PC-9 (cell line): Measurements from ENCODE around the gene LRMDA. TPM values are rescaled to one million over a fixed set of nuclear protein-coding genes. Genes with fewer than 3 reads are reported as not detected.

Experiments used
- BruUV-seq: library from RNA; stranded (reverse); fragments of 400-500 nt; replicated peaks from 2 replicates; lab custom pipeline; 2021; lab: Mats Ljungman, UMichigan
- CTCF ChIA-PET: fragments of 300-600 bp; sonication (Branson Sonifier 250); formaldehyde crosslinking; loops from one replicate; lab custom pipeline; 2022; ENCODE audit warnings: antibody characterized with exemption; lab: Charles Lee
- POLR2A ChIA-PET: fragments of 300-600 bp; sonication (Branson Sonifier 250); formaldehyde crosslinking; loops from one replicate; lab custom pipeline; 2022; ENCODE audit warnings: antibody characterized with exemption; ENCODE audit not compliant: unreplicated experiment; lab: Charles Lee
- DNase-seq, 2 experiments: peaks; one replicate each; pipeline versions ENCODE4 v3.0.0 to v3.0.0-alpha.2; 2015 to 2022; ENCODE audit warnings: mixed read lengths in 1 of 2
- H2AFZ ChIP-seq: fragments of 200-600 bp; sonication (generic); 2 replicates; pipeline ENCODE4 v1.8.1; 2017; ENCODE audit warnings: antibody characterized with exemption
- H3F3A ChIP-seq: fragments of 200-600 bp; sonication (generic); 2 replicates; pipeline ENCODE4 v1.8.1; 2017; ENCODE audit warnings: antibody characterized with exemption, mild to moderate bottlenecking, low read depth; ENCODE audit not compliant: insufficient read depth
- H3K27ac ChIP-seq: fragments of 200-600 bp; sonication (generic); 2 replicates; pipeline ENCODE4 v1.6.1; 2016; ENCODE audit warnings: mixed run types
- H3K27me3 ChIP-seq: fragments of 200-600 bp; sonication (generic); 2 replicates; pipeline ENCODE4 v1.6.1; 2016; ENCODE audit warnings: low read depth, mixed run types; ENCODE audit not compliant: insufficient read depth
- H3K36me3 ChIP-seq: fragments of 200-600 bp; sonication (generic); 2 replicates; pipeline ENCODE4 v1.6.1; 2016; ENCODE audit warnings: low read depth, mixed run types
- H3K4me1 ChIP-seq: fragments of 200-600 bp; sonication (generic); replicated peaks from 2 replicates; pipeline ENCODE4 v1.6.1; 2016; ENCODE audit warnings: mixed run types; ENCODE audit not compliant: insufficient read depth
- H3K4me2 ChIP-seq: fragments of 200-600 bp; sonication (generic); 2 replicates; pipeline ENCODE4 v1.6.1; 2017; ENCODE audit warnings: mixed run types
- H3K4me3 ChIP-seq: fragments of 200-600 bp; sonication (generic); 2 replicates; pipeline ENCODE4 v1.6.1; 2016; ENCODE audit warnings: mixed run types
- H3K79me2 ChIP-seq: fragments of 200-600 bp; sonication (generic); 2 replicates; pipeline ENCODE4 v1.6.1; 2017; ENCODE audit warnings: low read depth, mixed run types
- H3K9me2 ChIP-seq: fragments of 200-600 bp; sonication (generic); 2 replicates; pipeline ENCODE4 v1.8.1; 2017; ENCODE audit warnings: mild to moderate bottlenecking; ENCODE audit not compliant: insufficient read depth
- H3K9me3 ChIP-seq: fragments of 200-600 bp; sonication (generic); 2 replicates; pipeline ENCODE4 v1.8.1; 2016; ENCODE audit warnings: low read depth; ENCODE audit not compliant: insufficient read depth
- H4K20me1 ChIP-seq: fragments of 200-600 bp; sonication (generic); 2 replicates; pipeline ENCODE4 v1.8.1; 2017; ENCODE audit not compliant: insufficient read depth
- EZH2 ChIP-seq: fragments of 200-600 bp; sonication (generic); IDR thresholded peaks from 2 replicates; pipeline ENCODE4 v1.8.0; 2017; ENCODE audit warnings: antibody characterized with exemption, low read depth
- intact Hi-C: fragments of 100-400 bp; cut with micrococcal nuclease; formaldehyde crosslinking; loops from one replicate; pipeline ENCODE4 v1.10.0; 2022; ENCODE audit not compliant: unreplicated experiment
- total RNA-seq: library from RNA; stranded (reverse); gene quantifications from 2 replicates; pipeline ENCODE4 v1.2.3, GENCODE V29; 2021
- TF ChIP-seq, protein P1 (sequence below): fragments of 200-600 bp; sonication (generic); conservative IDR thresholded peaks from 2 replicates; pipeline ENCODE4 v1.6.1; 2017; ENCODE audit warnings: mixed run types, antibody characterized with exemption, mild to moderate bottlenecking, moderate library complexity

The LRMDA gene
- total RNA-seq, 1 experiment from 2014 or later, result not detected

GRCh38 chr10:76514869-76515268, 1083.4 kb downstream of the LRMDA start:
- H4K20me1 ChIP-seq, result no peaks in the 10 kb centered on the region
- no peak overlapping the region for H3K4me3 ChIP-seq
- no peak overlapping the region for H3K4me2 ChIP-seq
- H3K27me3 ChIP-seq, result no peaks in the 10 kb centered on the region
- no peaks in the 10 kb centered on the region for H3K79me2 ChIP-seq
- ChIA-PET CTCF (no interaction called here), POLR2A (no interaction called here)
- BruUV-seq, result no TSS peak
- peaks cover 4% of the 10 kb centered on the region; the same call in 1 of the 2 replicates for H3K9me3 ChIP-seq
- no peaks in the 10 kb centered on the region for H3K36me3 ChIP-seq
- TF ChIP-seq EZH2, result no peak
- TF ChIP-seq, protein P1, sequence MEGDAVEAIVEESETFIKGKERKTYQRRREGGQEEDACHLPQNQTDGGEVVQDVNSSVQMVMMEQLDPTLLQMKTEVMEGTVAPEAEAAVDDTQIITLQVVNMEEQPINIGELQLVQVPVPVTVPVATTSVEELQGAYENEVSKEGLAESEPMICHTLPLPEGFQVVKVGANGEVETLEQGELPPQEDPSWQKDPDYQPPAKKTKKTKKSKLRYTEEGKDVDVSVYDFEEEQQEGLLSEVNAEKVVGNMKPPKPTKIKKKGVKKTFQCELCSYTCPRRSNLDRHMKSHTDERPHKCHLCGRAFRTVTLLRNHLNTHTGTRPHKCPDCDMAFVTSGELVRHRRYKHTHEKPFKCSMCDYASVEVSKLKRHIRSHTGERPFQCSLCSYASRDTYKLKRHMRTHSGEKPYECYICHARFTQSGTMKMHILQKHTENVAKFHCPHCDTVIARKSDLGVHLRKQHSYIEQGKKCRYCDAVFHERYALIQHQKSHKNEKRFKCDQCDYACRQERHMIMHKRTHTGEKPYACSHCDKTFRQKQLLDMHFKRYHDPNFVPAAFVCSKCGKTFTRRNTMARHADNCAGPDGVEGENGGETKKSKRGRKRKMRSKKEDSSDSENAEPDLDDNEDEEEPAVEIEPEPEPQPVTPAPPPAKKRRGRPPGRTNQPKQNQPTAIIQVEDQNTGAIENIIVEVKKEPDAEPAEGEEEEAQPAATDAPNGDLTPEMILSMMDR, result no peak
- no peak overlapping the region for H3K27ac ChIP-seq
- H3K4me1 ChIP-seq, result no peaks in the 10 kb centered on the region
- no peaks in the 10 kb centered on the region for H3F3A ChIP-seq
- intact Hi-C loops, result no loop called here
- H2AFZ ChIP-seq, result no peak overlapping the region
- H3K9me2 ChIP-seq, result no peaks in the 10 kb centered on the region
- no peak for DNase-seq

DNA sequence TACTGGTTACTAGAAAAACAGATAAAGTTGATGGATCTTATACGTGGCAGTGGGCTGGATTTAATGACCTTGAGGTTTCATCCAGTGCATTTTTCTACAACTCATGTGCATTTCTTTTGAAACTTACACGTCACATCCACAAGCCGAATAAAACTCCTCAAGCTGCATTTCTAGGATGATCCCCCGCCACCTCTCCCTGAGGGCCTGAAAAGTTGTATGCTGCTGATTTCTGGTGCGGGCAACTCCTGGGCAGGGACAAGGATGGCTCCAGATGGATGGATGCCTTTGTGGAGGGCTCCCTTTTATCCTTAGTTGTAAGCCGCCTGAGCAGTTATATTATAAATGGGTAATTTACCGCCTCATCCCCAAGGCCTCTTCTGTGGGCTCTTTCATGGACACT, 1091.1 kb downstream of the LRMDA start:
- CTCF ChIA-PET, result no interaction called here
- no peaks in the 10 kb centered on the region for H3K36me3 ChIP-seq
- POLR2A ChIA-PET, result no interaction called here
- H4K20me1 ChIP-seq, result no peaks in the 10 kb centered on the region
- H3K4me1 ChIP-seq, result no peaks in the 10 kb centered on the region
- no peaks in the 10 kb centered on the region for H3K9me2 ChIP-seq
- H3K27ac ChIP-seq, result no peak overlapping the region
- no peaks in the 10 kb centered on the region for H3F3A ChIP-seq
- no peak for TF ChIP-seq EZH2
- TF ChIP-seq, protein P1, result no peak
- H3K27me3 ChIP-seq, result no peaks in the 10 kb centered on the region
- H3K9me3 ChIP-seq, result no peaks in the 10 kb centered on the region
- no peak overlapping the region for H3K4me3 ChIP-seq
- intact Hi-C loops, result no loop called here
- no peaks in the 10 kb centered on the region for H3K79me2 ChIP-seq
- DNase-seq, result no peak
- no peak overlapping the region for H3K4me2 ChIP-seq
- BruUV-seq, result no TSS peak
- no peak overlapping the region for H2AFZ ChIP-seq

- H3K4me1 ChIP-seq, result no peaks in the 10 kb centered on the region
- H4K20me1 ChIP-seq, result no peaks in the 10 kb centered on the region
- no peaks in the 10 kb centered on the region for H3K9me3 ChIP-seq
- H3K27me3 ChIP-seq, result no peaks in the 10 kb centered on the region
- intact Hi-C loops, result no loop called here
- no peaks in the 10 kb centered on the region for H3F3A ChIP-seq
- BruUV-seq, result no TSS peak
- H3K36me3 ChIP-seq, result no peaks in the 10 kb centered on the region
- H3K27ac ChIP-seq, result no peak overlapping the region
- TF ChIP-seq, protein P1, result no peak
- TF ChIP-seq EZH2, result no peak
- POLR2A ChIA-PET, result no interaction called here
- CTCF ChIA-PET, result no interaction called here
- no peaks in the 10 kb centered on the region for H3K9me2 ChIP-seq
- H3K79me2 ChIP-seq, result no peaks in the 10 kb centered on the region
- no peak for DNase-seq
- H3K4me2 ChIP-seq, result no peak overlapping the region
- H2AFZ ChIP-seq, result no peak overlapping the region
- no peak overlapping the region for H3K4me3 ChIP-seq
These were observed 1091.8 kb downstream of the LRMDA start for GRCh38 chr10:76523246-76523645.
